H54 (cell line): ENCODE results near the gene PSG5.
"Not testable (repeated sequence)": the region's sequence is repeated elsewhere in the genome, so short reads cannot be mapped to it uniquely, and the experiment has no call there.

Experiments used
- DNase-seq: peaks from one replicate; pipeline ENCODE4 v3.0.0; 2011; ENCODE audit warnings: low spot score, mixed read lengths; ENCODE audit not compliant: insufficient read length
- FAIRE-seq: peaks from 3 replicates; lab custom pipeline; 2011; peaks lifted over from hg19 to GRCh38; lab: Jason Lieb, UNC
- POLR2A ChIP-seq: IDR thresholded peaks from 2 replicates; pipeline ENCODE4 v1.6.1; 2011; ENCODE audit warnings: low read depth, mild to moderate bottlenecking, low read length

The PSG5 gene

GRCh38 chr19:43192381-43193155 lies 6.2 kb upstream of the PSG5 start:
- not testable (repeated sequence) for DNase-seq, FAIRE-seq

DNA sequence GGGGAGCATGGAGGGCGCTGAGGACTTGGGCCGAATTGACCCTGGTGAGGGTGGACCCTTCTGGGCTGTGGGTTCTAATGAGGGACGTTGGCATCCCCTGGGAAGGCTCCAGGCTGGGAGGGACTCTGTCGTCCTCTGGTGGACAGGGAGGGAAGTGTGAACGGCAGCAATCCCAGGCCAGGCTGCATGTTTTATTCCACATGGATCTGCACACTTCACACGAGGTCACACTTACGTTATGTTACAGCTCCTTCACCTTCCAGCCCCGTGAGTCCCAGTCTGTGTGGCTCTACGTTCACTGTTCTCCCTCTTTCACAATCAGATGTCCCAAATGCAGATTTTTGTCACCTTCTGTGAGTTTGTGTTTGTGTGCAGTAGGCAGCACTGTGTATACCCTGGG lies 1.8 kb upstream of the PSG5 start:
- not testable (repeated sequence) for FAIRE-seq, DNase-seq

- peak; percentile 85 for FAIRE-seq
- peak; percentile 35 for DNase-seq
Observed at GRCh38 chr19:43181869-43182771, 4.2 kb downstream of the PSG5 start.

DNA sequence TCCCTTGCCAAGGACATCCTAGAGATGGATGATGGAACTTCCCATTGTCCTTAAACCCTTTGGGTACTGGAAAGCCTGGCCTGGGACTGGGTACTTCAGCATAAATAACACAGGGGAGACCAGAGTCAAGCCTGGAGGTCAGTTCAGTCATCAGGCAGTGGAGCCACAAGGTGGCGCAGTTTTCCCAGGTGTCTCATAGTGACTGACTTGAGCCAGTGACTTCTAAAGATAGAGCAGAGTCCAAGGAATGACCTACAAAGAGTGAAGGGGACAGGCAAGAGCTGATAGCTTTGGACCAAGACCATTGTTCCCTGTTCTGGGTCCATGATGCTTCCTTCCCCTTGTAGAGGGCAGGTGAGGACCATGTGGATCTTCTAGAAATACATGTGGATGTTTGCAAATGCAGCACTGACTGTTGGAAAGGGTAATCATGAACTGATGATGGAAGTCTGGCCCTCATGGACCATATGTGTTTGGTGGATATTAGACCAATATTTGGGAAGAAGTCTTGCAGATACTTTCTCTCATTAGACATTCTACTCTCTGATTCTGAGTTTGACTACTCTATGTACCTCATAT lies 6.7 kb downstream of the PSG5 start:
- DNase-seq, FAIRE-seq: not testable (repeated sequence)

DNA sequence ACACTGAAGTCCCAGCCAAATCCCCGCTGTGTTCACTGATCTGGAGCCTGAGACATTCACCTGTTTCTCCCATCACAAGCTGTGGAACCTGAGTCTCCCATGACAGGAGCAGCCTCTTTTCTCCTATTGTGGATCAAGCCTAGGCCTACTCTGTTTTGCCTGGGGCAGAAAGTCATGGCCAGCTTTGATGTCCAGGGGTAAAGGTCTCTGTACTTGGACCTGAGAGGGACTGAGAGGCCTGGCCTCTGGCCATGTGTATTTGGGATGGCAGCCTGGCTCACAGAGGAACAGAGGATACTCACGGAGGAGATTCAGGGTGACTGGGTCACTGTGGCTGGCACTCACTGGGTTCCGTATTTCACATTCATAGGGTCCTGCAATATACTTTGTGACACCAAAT lies 7.8 kb downstream of the PSG5 start:
- DNase-seq, FAIRE-seq: not testable (repeated sequence)

DNA sequence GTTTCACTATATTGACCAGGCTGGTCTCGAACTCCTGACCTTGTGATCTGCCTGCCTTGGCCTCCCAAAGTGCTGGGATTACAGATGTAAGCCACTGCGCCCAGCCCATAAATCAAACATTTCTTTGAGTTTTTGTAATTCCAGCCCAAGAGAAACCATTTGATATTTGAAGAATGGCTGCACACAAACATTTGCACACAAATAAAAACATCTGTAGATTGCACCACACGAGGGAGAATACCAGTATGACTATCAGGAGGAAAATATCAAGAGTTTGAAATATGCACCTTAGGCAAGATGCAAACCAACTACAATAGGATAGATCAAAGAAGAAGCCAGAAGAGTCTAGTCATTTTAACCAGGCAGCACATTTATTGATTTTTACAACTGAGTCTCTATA lies 20.4 kb downstream of the PSG5 start:
- not testable (repeated sequence) for FAIRE-seq

GRCh38 chr19:43163135-43163534 lies 23.2 kb downstream of the PSG5 start:
- not testable (repeated sequence) for DNase-seq, FAIRE-seq

More for the DNA sequence above, 20.4 kb downstream of the PSG5 start:
- DNase-seq = not testable (repeated sequence)

DNA sequence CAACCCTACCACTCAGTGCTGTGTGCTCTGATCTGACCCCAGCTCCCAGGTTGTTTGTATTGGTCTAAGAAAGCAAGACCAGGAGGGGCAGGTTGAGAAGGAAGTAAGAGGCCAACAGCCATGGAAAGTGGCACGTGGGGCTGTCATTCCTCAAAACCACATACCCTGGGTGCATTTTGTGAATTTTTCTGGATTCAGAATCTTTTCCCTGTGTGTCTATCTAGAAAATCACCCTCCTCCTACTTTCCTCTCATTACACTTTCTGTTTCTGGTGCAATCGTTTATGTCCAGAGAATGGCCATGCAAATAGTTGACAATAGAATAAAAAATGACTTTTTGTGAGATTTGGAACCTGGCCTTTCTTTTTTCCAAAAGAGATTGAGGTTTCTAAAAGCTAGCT lies 24.1 kb downstream of the PSG5 start:
- FAIRE-seq = not testable (repeated sequence)

GRCh38 chr19:43152214-43152613 lies 34.1 kb downstream of the PSG5 start:
- TF ChIP-seq POLR2A = no peak
- DNase-seq (no peak), FAIRE-seq (no peak)

More for the DNA sequence above, 24.1 kb downstream of the PSG5 start:
- DNase-seq = not testable (repeated sequence)

GRCh38 chr19:43149788-43150187 lies 36.5 kb downstream of the PSG5 start:
- DNase-seq, FAIRE-seq: not testable (repeated sequence)

- peak; percentile 31 for DNase-seq
- no peak for TF ChIP-seq POLR2A
- FAIRE-seq = peak; percentile 58
Observed at GRCh38 chr19:43148233-43148632, 38.1 kb downstream of the PSG5 start.

GRCh38 chr19:43141763-43142162 lies 44.6 kb downstream of the PSG5 start:
- peak; percentile 80 for FAIRE-seq
- not testable (repeated sequence) for DNase-seq

- peak; percentile 15 for DNase-seq
- TF ChIP-seq POLR2A = no peak
- FAIRE-seq = peak; percentile 38
Observed at GRCh38 chr19:43132696-43133095, 53.6 kb downstream of the PSG5 start.

DNA sequence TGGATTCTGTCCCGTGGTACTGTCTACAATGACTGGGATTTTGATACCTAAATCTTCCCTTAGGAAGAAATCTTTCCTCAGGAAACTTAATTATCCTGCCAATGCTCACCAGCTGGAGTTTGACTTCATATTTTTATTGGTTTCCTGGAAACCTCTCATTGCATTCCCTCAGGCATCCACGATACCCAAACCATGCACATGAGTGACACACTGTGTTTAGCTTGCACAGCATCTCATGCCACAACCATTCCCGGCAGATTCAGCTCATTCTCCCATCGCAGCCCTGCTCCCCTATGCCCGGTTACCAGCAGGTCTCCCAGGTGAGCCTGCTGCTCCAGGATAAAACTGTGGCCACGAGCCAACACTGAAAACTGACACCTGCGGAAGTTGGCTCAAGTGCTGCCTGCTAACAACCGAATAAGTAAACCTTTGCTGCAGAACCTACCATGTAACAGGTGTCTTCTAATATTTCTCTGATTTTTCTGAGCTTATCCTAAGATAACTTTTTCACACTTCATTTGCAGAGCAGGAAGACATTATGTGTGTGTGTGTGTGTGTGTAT lies 55.0 kb downstream of the PSG5 start:
- FAIRE-seq, DNase-seq: not testable (repeated sequence)

- not testable (repeated sequence) for FAIRE-seq, DNase-seq
Observed at GRCh38 chr19:43129197-43129596, 57.1 kb downstream of the PSG5 start.

DNA sequence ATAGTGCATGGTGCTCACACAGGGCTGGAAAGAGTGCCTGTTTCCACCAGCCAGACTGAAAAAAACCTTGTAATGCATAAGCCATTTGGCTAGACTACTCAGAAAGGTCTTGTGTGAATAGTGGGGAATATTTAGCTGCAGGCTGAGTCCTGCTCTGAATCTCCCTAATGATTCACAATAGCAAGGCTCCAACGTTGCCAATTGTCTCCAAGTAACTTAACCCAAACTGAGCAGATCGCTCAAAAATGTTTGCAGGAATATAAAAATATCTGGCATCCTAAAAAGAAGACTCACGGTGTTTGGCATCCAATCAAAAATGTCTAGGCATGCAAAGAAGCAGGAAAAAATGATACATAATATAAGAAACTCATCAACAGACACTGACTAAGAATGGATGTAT lies 59.0 kb downstream of the PSG5 start:
- DNase-seq = not testable (repeated sequence)
- peak; percentile 72 for FAIRE-seq
